Progenitor cell of endocrine pancreas (in vitro differentiated cells): Measurements from ENCODE around the gene AIFM1. TPM values are rescaled to one million over a fixed set of nuclear protein-coding genes. Genes with fewer than 3 reads are reported as not detected.

Source experiments
- DNase-seq: peaks from one replicate; pipeline ENCODE4 v3.0.0; 2021; ENCODE audit warnings: low spot score; ENCODE audit not compliant: unreplicated experiment
- H3K27ac Mint-ChIP-seq: 2 replicates; pipeline ENCODE4 v1.8.0; 2021; ENCODE audit warnings: mild to moderate bottlenecking, moderate library complexity, mixed read lengths
- H3K27me3 Mint-ChIP-seq: 2 replicates; pipeline ENCODE4 v1.8.0; 2021; ENCODE audit warnings: mixed read lengths
- H3K36me3 Mint-ChIP-seq: 2 replicates; pipeline ENCODE4 v1.8.0; 2022; ENCODE audit warnings: mixed read lengths; ENCODE audit not compliant: insufficient read depth
- H3K4me1 Mint-ChIP-seq: 2 replicates; pipeline ENCODE4 v1.8.0; 2021; ENCODE audit warnings: low read depth, mixed read lengths
- H3K4me3 Mint-ChIP-seq: 2 replicates; pipeline ENCODE4 v1.8.0; 2021; ENCODE audit warnings: low read depth, mild to moderate bottlenecking, moderate library complexity, mixed read lengths
- H3K9me3 Mint-ChIP-seq: 2 replicates; pipeline ENCODE4 v1.8.0; 2021; ENCODE audit warnings: low read depth, mixed read lengths
- long read RNA-seq: library from polyadenylated mRNA; unstranded; transcript quantifications from one replicate; pipeline ENCODE4 v2.0.0, GENCODE V29; 2020
- total RNA-seq: library from RNA; stranded (reverse); gene quantifications from 2 replicates; pipeline ENCODE4 v1.2.1, GENCODE V29; 2021
- TF ChIP-seq, protein P1 (sequence below): fragments of 200-600 bp; sonication (generic); IDR thresholded peaks from one replicate; pipeline ENCODE4 v1.5.0; 2021; ENCODE audit warnings: antibody characterized with exemption, mild to moderate bottlenecking; ENCODE audit not compliant: unreplicated experiment

The AIFM1 gene
- 35.2 and 35.5 TPM in 2 replicates for total RNA-seq
- long read RNA-seq, transcript AIFM1-201 (16 exons, 2,260 nt) = major isoform, 233 of 267 reads
- long read RNA-seq, partial matches to known transcripts = 15 of 267 reads
- long read RNA-seq, other reads (novel, unspliced or antisense) = 19 of 267 reads

DNA sequence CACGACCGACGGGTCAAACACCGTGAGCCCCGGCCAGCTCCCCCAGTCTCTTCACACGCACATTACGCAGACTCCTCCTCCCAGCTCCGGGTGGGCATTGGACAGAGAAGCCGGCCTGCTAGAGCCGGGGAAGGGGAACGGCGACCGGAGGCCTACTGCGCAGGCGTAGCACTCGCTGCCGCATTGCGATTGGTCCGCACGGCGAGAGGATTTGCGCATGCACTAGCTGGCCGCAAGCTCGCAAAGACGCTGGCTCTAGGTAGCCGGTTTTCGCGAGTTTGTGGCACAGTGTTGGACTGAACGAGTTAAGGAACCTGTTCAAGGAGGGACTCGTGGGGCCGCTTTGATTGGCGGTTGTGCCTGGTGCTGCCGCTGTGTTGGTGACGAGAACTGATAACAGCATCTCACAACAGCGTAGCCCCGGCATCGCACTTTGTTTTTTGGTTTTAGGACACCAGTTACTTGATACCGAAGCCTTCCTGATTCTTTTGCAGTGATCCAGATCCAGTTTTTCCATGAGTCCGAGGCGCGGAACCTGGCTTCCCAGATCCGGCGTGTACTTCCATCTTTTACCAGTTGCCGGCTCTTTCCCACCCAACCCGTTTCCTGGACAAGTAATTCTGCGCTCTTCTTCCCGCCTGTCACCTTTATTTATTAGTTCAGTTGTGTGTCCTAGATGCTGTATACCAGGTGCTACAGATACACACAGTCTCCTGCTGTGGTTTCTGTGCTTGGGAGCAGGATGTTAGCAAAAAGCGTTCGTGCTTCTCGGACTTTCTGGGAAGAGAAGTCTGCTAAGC, at the start of gene AIFM1:
TSS of gene AIFM1 (minus strand) at position 139 of the 800 bp plus-strand sequence. CDS start 185 bp downstream, outside the sequence.
- Mint-ChIP-seq H3K27me3 (no peaks in the 10 kb centered on the region), H3K27ac (peak within 1 kb of the TSS; percentile 97), H3K4me1 (peaks cover 8% of the 10 kb centered on the region), H3K9me3 (peaks cover 4% of the 10 kb centered on the region), H3K4me3 (peak within 1 kb of the TSS; percentile 82), H3K36me3 (peaks cover 3% of the 10 kb centered on the region)
- peak; percentile 82 for DNase-seq
- TF ChIP-seq, protein P1, sequence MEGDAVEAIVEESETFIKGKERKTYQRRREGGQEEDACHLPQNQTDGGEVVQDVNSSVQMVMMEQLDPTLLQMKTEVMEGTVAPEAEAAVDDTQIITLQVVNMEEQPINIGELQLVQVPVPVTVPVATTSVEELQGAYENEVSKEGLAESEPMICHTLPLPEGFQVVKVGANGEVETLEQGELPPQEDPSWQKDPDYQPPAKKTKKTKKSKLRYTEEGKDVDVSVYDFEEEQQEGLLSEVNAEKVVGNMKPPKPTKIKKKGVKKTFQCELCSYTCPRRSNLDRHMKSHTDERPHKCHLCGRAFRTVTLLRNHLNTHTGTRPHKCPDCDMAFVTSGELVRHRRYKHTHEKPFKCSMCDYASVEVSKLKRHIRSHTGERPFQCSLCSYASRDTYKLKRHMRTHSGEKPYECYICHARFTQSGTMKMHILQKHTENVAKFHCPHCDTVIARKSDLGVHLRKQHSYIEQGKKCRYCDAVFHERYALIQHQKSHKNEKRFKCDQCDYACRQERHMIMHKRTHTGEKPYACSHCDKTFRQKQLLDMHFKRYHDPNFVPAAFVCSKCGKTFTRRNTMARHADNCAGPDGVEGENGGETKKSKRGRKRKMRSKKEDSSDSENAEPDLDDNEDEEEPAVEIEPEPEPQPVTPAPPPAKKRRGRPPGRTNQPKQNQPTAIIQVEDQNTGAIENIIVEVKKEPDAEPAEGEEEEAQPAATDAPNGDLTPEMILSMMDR = no peak

DNA sequence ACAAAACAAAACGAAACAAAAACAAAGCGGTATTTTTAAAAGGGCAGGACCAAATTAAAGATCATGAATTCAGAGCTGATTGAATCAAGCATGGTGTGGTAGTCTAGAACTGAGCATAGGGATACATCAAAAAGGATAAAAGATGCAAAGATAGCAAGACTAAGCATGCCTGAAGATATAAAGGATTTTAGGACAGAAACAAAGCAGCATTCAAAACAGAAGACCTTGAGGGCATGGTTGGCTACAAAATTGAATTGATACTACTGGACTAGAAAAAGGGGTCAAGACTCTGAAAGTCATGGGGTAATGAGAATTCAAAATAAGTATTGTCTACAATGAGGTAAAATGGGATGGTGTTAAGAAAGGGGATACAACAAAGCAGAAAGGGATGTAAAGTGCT, 47.7 kb upstream of the AIFM1 start:
- TF ChIP-seq, protein P1 = no peak
- Mint-ChIP-seq H3K4me1 (no peaks in the 10 kb centered on the region), H3K36me3 (peaks cover 22% of the 10 kb centered on the region), H3K27me3 (no peaks in the 10 kb centered on the region), H3K4me3 (no peak overlapping the region), H3K27ac (no peak overlapping the region), H3K9me3 (peaks cover 10% of the 10 kb centered on the region)
- DNase-seq = no peak

DNA sequence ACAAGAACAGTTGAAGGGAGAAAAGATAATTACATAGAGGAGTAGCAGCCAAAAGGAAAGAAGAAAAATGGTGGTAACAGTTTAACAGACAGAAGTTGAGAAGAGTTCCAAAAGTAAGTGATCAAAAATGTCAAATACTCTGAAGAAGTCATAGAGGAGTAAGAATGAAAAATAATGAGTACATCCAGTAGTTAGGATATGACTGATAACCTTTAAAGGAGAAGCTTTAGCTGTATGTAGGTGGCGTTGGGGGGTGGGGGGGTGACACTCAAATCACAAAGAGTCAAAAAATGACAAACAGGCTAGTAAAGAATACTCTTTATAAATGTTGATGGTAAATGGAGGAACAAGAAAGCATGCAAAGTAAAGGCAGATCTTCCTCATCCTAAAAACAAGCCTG, 46.7 kb upstream of the AIFM1 start:
- Mint-ChIP-seq H3K9me3 (peaks cover 10% of the 10 kb centered on the region), H3K27ac (no peak overlapping the region), H3K4me1 (no peaks in the 10 kb centered on the region), H3K4me3 (no peak overlapping the region), H3K36me3 (peaks cover 26% of the 10 kb centered on the region), H3K27me3 (no peaks in the 10 kb centered on the region)
- TF ChIP-seq, protein P1 = no peak
- no peak for DNase-seq

DNA sequence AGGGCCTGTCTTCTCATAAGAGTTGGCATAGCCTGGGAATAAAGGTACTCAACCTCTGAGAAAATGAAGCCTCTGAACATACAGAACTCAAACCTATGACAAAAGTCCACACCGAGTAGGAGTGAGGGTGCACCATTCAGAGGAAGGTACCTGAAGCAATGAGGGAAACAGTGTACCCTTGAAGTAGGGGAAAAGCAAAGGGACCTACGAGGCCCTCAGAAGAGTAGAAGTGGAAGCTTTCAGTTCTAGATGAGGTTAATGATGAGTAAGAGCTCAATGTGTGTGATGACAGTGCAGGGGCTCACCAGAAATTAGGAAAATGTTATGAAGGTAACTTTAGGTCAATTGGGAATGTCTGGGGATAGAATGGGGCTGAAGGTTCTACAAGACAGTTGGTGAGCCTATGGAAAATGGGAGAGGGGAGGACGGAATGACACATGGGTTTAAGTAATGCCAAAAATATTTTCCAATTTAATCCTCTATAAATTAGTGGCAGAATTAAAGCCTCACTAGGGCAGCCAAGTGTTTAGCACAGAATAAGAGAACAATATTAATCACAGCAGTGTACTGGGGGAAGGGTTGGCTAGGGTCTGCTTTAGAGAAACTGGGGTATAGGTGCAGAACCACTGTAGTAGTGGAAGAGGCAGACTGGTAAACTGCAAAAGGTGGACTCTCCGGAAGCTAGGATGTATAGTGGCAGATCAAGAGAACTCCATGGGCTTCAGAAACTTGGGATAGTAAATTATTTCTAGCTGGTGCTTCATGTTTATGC, 46.0 kb upstream of the AIFM1 start:
- no peaks in the 10 kb centered on the region for H3K27me3 Mint-ChIP-seq
- no peak overlapping the region for H3K27ac Mint-ChIP-seq

DNA sequence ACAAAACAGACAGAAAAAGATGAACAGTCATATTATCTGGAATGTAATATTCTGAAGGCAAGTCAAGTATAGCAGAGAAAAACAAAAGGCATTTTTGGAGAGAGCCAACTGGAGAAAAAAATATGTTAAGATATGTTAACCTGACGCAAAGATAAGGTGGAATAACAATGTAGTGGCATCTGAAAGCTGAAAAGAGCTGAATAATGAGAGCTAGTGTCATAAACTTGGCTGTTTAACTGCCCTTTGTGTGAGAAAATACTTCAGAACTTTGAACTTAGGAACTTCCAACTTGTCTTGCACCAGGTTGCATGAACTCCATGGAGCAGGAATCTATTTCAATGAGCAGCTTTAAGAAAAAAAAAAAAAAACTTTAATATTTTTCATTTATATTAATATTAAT, 39.0 kb upstream of the AIFM1 start:
- peaks cover 4% of the 10 kb centered on the region for H3K9me3 Mint-ChIP-seq
- TF ChIP-seq, protein P1 = no peak
- no peak overlapping the region for H3K4me3 Mint-ChIP-seq
- H3K27ac Mint-ChIP-seq = no peak overlapping the region
- peaks cover 20% of the 10 kb centered on the region for H3K36me3 Mint-ChIP-seq
- no peaks in the 10 kb centered on the region for H3K4me1 Mint-ChIP-seq
- H3K27me3 Mint-ChIP-seq = no peaks in the 10 kb centered on the region
- no peak for DNase-seq

More for the DNA sequence above, 46.0 kb upstream of the AIFM1 start:
- DNase-seq = no peak
- H3K9me3 Mint-ChIP-seq = peaks cover 10% of the 10 kb centered on the region
- peaks cover 23% of the 10 kb centered on the region for H3K36me3 Mint-ChIP-seq
- TF ChIP-seq, protein P1 = no peak
- H3K4me1 Mint-ChIP-seq = no peaks in the 10 kb centered on the region
- H3K4me3 Mint-ChIP-seq = no peak overlapping the region
